ENCODE measurements around the gene TOR1B.

The TOR1B gene

DNA sequence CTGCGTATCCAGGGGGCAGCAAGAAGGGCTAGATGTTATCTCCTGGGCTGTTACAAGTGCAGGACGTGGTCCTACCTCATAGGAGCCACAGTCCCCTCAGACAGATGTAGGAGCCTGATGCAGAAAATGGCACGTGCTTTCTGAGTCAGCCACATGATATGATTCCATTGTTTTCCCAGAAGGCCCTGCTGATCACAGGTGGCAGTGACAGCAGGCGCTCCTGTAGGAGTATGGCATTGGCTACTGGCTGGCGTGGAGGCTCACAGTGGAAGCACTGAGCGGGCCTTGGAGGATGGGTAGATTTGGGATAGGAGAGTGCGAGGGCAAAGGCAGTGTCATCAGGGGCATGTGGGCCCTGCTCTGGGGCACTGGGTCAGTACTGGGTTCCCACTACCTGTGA is 54.2 kb downstream of the TOR1B start:
- H3K4me3 ChIP-seq (ENCODE audit: low read length): no peak overlapping the region
- no peak for TF ChIP-seq ZNF274 (IDR thresholded peaks at IDR 0.05; ENCODE audit: low read depth, low read length)

DNA sequence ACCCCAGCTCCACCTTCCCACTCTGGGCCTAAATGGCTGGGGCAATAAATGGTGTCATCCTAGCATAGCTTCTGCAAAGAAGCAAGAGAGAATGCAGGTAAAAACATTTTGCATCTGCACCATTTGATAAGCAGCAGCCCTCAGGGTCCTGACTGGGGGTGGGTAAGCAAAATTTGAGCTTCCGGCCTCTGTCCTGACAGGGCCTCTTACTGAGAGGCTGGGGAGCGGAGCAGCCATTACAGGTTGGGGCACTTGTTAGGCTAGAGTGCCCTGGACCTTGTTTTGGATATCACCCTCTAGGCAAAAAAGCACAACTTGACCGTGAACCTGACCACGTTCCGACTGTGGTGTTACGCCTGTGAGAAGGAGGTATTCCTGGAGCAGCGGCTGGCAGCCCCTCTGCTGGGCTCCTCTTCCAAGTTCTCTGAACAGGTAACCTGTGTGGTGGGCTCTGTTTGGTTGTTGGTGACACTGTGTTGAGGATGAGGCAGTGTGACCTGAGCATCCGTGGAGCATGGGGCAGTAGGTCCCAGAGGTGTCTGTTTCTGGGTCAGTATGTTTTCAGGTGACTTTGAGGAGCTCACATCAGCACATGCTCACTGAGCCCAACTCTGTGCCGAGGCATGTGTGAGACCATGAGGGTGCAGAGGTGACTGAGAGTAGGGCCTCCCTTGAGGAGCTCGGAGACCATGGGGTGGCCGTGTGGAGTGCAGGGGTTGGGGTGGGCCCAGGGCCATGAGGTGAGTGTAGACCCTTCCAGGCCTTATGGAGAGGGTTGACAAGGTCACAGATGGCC is 55.4 kb downstream of the TOR1B start:
- no peak for TF ChIP-seq ZNF274 (IDR thresholded peaks at IDR 0.05; ENCODE audit: low read depth, low read length)
- no peak overlapping the region for H3K4me3 ChIP-seq (ENCODE audit: low read length)
